ENCODE measurements around the gene ADARB2. TPM values are rescaled to one million over a fixed set of nuclear protein-coding genes. Genes with fewer than 3 reads are reported as not detected.

Gene ADARB2
- total RNA-seq, 1 experiment from 2014 or later: not detected

DNA sequence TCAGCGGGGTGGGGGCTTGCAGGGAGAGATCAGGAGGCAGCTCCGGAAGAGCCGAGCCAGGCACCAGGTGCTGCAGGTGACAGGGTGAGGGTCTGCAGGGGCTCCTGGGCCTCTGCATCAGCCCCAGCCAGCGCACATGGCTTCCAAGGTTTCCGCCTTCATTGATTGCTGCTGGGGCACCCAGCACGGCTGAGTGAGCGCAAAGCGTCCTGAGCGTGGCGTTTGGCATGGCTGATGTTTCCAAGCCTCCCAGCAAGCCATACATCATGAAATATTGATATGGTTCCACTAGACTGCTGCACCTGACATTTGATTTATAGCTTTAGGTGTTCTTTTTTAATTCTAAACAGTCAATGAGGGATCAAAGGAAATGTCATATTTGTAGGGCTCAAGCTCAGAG lies 422.1 kb downstream of the ADARB2 start:
- CTCF ChIA-PET: interaction anchor here (0.6 kb wide), 2 partner anchors 23 to 462 kb away, joined by 3 read pairs; no protein-coding TSS in a partner anchor

DNA sequence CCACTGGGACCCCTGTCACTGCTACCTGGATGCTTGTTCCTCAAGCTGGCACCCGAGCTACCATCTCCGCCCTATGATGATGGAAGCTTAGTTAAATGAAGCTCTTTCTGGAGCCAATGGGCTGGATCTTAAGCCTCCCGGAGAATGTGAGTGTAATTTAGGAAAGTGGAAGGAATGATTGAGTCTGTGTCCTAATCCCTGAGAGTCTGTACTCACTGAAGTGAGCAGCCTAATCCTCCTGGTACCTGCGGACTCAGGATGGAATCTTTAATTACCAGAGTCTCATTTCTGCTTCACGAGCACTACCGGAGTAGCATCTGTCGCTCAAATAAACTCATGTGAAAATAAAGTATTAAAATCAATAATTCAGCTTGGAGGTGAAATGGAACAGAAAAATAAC lies 425.6 kb downstream of the ADARB2 start:
- CTCF ChIA-PET: no interaction called here
- Mint-ChIP-seq H3K4me3 (ENCODE audit: low read depth, unreplicated experiment) (no peak overlapping the region), H3K4me1 (ENCODE audit: low read depth, unreplicated experiment) (no peaks in the 10 kb centered on the region), H3K9me3 (ENCODE audit: low read depth, unreplicated experiment) (no peaks in the 10 kb centered on the region), H3K27ac (ENCODE audit: unreplicated experiment) (no peak overlapping the region), H3K27me3 (ENCODE audit: unreplicated experiment) (peaks cover 57% of the 10 kb centered on the region), H3K36me3 (ENCODE audit: insufficient read depth, unreplicated experiment) (no peaks in the 10 kb centered on the region)
- intact Hi-C loops (cut with micrococcal nuclease; ENCODE audit: unreplicated experiment): no loop called here
- TF ChIP-seq, protein P1, sequence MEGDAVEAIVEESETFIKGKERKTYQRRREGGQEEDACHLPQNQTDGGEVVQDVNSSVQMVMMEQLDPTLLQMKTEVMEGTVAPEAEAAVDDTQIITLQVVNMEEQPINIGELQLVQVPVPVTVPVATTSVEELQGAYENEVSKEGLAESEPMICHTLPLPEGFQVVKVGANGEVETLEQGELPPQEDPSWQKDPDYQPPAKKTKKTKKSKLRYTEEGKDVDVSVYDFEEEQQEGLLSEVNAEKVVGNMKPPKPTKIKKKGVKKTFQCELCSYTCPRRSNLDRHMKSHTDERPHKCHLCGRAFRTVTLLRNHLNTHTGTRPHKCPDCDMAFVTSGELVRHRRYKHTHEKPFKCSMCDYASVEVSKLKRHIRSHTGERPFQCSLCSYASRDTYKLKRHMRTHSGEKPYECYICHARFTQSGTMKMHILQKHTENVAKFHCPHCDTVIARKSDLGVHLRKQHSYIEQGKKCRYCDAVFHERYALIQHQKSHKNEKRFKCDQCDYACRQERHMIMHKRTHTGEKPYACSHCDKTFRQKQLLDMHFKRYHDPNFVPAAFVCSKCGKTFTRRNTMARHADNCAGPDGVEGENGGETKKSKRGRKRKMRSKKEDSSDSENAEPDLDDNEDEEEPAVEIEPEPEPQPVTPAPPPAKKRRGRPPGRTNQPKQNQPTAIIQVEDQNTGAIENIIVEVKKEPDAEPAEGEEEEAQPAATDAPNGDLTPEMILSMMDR (IDR thresholded peaks at IDR 0.05; ENCODE audit: unreplicated experiment): no peak
- no peak for DNase-seq
- BruUV-seq (replicated peaks): no TSS peak

More for the DNA sequence above, 422.1 kb downstream of the ADARB2 start:
- no peaks in the 10 kb centered on the region for H3K9me3 Mint-ChIP-seq (ENCODE audit: low read depth, unreplicated experiment)
- BruUV-seq (replicated peaks): no TSS peak
- H3K36me3 Mint-ChIP-seq (ENCODE audit: insufficient read depth, unreplicated experiment): no peaks in the 10 kb centered on the region
- no peak overlapping the region for H3K27ac Mint-ChIP-seq (ENCODE audit: unreplicated experiment)
- H3K4me1 Mint-ChIP-seq (ENCODE audit: low read depth, unreplicated experiment): no peaks in the 10 kb centered on the region
- H3K4me3 Mint-ChIP-seq (ENCODE audit: low read depth, unreplicated experiment): no peak overlapping the region
- TF ChIP-seq, protein P1 (IDR thresholded peaks at IDR 0.05; ENCODE audit: unreplicated experiment): no peak
- H3K27me3 Mint-ChIP-seq (ENCODE audit: unreplicated experiment): peaks cover 82% of the 10 kb centered on the region
- intact Hi-C loops (cut with micrococcal nuclease; ENCODE audit: unreplicated experiment): no loop called here
- DNase-seq: no peak

DNA sequence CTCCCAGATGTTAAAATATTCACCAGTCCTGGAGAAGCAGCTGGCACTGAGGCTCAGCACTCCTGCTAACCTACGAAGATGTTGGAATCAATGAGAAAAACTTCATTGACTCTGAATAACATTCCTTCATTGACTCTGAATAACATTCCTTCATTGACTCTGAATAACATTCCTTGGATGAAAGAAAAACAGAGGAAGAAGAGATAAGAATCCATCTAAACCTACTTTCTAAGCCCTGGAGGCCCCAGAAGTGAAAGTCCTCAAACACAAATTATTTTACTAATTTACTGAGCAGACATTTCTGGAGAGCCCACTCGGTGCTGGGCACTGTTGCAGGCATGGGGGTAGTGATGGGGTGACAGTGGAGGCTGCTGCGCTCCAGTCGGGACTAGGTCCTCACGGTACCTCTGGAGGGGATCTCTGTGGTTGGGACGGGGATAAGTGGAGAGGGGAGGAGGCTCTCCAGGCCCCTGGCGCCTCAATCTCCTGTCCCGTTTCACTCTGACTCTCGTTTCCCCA lies 427.0 kb downstream of the ADARB2 start:
- Mint-ChIP-seq H3K4me1 (ENCODE audit: low read depth, unreplicated experiment) (no peaks in the 10 kb centered on the region), H3K27ac (ENCODE audit: unreplicated experiment) (no peak overlapping the region), H3K27me3 (ENCODE audit: unreplicated experiment) (peaks cover 50% of the 10 kb centered on the region), H3K36me3 (ENCODE audit: insufficient read depth, unreplicated experiment) (no peaks in the 10 kb centered on the region), H3K4me3 (ENCODE audit: low read depth, unreplicated experiment) (no peak overlapping the region), H3K9me3 (ENCODE audit: low read depth, unreplicated experiment) (no peaks in the 10 kb centered on the region)
- no TSS peak for BruUV-seq (replicated peaks)
- intact Hi-C loops (cut with micrococcal nuclease; ENCODE audit: unreplicated experiment): no loop called here
- no peak for DNase-seq
- CTCF ChIA-PET: no interaction called here
- TF ChIP-seq, protein P1 (IDR thresholded peaks at IDR 0.05; ENCODE audit: unreplicated experiment): no peak

DNA sequence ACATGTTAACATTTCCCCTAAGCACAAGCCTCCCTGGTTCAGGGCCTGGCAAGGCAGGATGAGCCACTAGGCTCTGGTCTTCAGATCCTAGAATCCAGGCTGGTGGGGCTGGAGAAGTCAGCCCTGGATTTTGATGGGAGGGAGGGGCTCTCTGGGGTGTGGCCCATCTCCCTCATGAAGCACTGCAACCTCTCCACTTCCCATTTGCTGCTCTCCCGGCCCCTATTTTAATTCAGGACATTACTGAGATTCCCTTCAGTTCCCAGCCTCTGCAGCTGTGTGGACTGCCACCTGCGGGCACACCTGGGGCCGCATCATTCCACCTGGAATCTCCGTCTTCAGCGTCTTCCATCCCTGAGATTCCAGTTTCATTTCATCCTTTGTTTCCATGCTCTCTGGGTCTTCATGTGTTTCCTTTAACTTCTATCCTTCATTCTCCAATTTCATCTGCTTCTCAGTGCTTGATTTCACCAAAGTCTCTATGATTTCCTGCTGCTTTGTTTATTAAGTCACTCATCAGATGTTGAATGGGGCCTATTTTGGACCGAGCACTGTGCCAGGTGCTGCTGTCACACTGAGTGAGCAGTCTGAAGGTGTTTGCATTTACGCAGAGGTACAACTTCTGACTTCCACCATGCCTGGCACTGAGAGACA lies 427.6 kb downstream of the ADARB2 start:
- DNase-seq: no peak
- TF ChIP-seq, protein P1 (IDR thresholded peaks at IDR 0.05; ENCODE audit: unreplicated experiment): no peak
- intact Hi-C loops (cut with micrococcal nuclease; ENCODE audit: unreplicated experiment): no loop called here
- H3K27me3 Mint-ChIP-seq (ENCODE audit: unreplicated experiment): peaks cover 45% of the 10 kb centered on the region
- CTCF ChIA-PET: no interaction called here
- H3K36me3 Mint-ChIP-seq (ENCODE audit: insufficient read depth, unreplicated experiment): no peaks in the 10 kb centered on the region
- H3K4me3 Mint-ChIP-seq (ENCODE audit: low read depth, unreplicated experiment): no peak overlapping the region
- BruUV-seq (replicated peaks): no TSS peak
- H3K9me3 Mint-ChIP-seq (ENCODE audit: low read depth, unreplicated experiment): no peaks in the 10 kb centered on the region
- H3K4me1 Mint-ChIP-seq (ENCODE audit: low read depth, unreplicated experiment): no peaks in the 10 kb centered on the region
- H3K27ac Mint-ChIP-seq (ENCODE audit: unreplicated experiment): no peak overlapping the region

Data from Calu3 (cell line).